Subcutaneous adipose tissue (tissue), 4 donors: ENCODE results near the gene SLC38A6. TPM values are rescaled to one million over a fixed set of nuclear protein-coding genes. Genes with fewer than 3 reads are reported as not detected.

Source experiments
- CTCF ChIP-seq: fragments of 450-650 bp; IDR thresholded peaks from one replicate; pipeline ENCODE4 v1.5.1; 2016; ENCODE audit warnings: low read depth, mild to moderate bottlenecking, control low read depth, antibody characterized with exemption, moderate library complexity
- small RNA-seq: library from RNA; depleted of rRNA; stranded (forward); fragments of <200 nt; gene quantifications from one replicate; pipeline ENCODE3, GENCODE V24; 2016
- total RNA-seq, 4 donors: library from RNA; depleted of rRNA; stranded (reverse); fragments of >200 nt; gene quantifications; one replicate each; pipeline ENCODE4 v1.1.0, GENCODE V29; 2016

Gene SLC38A6
- total RNA-seq, 4 donors from 2014 or later = 20.3 to 98.6 (median 46.3) TPM

GRCh38 chr14:61089126-61089750 is 108.2 kb downstream of the SLC38A6 start:
- no peak for TF ChIP-seq CTCF

- no peak for TF ChIP-seq CTCF
Measured at GRCh38 chr14:61090432-61091216, 109.6 kb downstream of the SLC38A6 start.

GRCh38 chr14:61091657-61092273 is 110.7 kb downstream of the SLC38A6 start:
- no peak for TF ChIP-seq CTCF

- no peak for TF ChIP-seq CTCF
Measured at GRCh38 chr14:61098721-61099120, 117.7 kb downstream of the SLC38A6 start.

- TF ChIP-seq CTCF = no peak
Measured at GRCh38 chr14:61099216-61099835, 118.3 kb downstream of the SLC38A6 start.

- TF ChIP-seq CTCF = no peak
Measured at GRCh38 chr14:61101803-61102548, 120.9 kb downstream of the SLC38A6 start.

Small RNA genes lying within 50 kb of the gene (small RNA-seq; reads per million reads assigned to genes)
- gene RNU6-398P = not detected

Other genes with a start within 250 kb of the SLC38A6 start
- 10 to 100 TPM; 32.5 to 71.4 (median 47.7) TPM for gene MNAT1, start 246.5 kb upstream of the SLC38A6 start, total RNA-seq
- gene TRMT5, start 166 bp upstream of the SLC38A6 start, total RNA-seq = 10 to 100 TPM; 10.2 to 18.1 (median 13.0) TPM